IPS-11a (cell line): ENCODE measurements around the gene CD226.
"Not testable (repeated sequence)": the region's sequence is repeated elsewhere in the genome, so short reads cannot be mapped to it uniquely, and the experiment has no call there.

Source experiments
- H3K4me3 ChIP-seq: one replicate; pipeline ENCODE4 v1.5.1; 2013; ENCODE audit warnings: low read depth, low read length, control low read depth

CD226 gene

GRCh38 chr18:69876490-69876889, 71.2 kb downstream of the CD226 start:
- H3K4me3 ChIP-seq = no peak overlapping the region

- no peak overlapping the region for H3K4me3 ChIP-seq
These were observed 73.6 kb downstream of the CD226 start for GRCh38 chr18:69874058-69874457.

GRCh38 chr18:69872661-69873060, 75.0 kb downstream of the CD226 start:
- no peak overlapping the region for H3K4me3 ChIP-seq

DNA sequence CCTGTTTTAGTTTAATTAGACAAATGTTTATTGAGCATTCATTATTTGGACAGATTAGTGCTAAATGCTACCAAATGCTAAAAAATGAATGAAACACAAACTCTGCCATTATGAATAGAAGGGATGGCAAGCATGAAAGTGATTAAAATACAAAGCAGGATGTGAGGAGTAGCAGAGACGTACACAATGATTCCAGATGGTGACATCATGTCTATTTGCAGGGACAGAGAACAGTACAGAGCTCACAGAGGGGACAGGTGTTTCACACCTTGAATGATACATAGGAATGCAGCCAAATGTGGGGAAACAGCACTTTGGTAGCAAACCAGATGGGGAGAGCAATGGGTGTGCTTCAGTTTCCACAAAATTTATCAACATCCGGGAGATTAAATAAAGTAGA, 76.3 kb downstream of the CD226 start:
- no peak overlapping the region for H3K4me3 ChIP-seq

- H3K4me3 ChIP-seq = no peak overlapping the region
These were observed 76.9 kb downstream of the CD226 start for GRCh38 chr18:69870736-69871135.

DNA sequence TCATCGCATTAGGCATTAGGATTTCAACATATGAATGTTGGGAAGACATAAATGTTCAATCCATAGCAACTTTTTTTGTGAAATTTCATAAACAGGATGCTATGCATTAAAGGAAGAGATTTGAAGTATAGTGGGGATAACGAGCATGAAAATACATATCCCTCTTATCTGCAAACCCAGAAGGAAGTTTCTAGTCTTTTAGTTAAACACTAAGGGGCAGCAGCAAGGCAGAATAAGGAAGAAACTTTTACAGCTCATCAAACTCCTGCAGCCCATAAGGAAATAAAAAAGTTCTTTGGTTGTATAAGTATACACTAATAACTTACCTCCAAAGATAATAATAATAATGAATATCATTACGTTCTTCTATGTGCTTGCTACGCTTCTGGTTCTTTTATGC, 81.5 kb downstream of the CD226 start:
- no peak overlapping the region for H3K4me3 ChIP-seq

GRCh38 chr18:69865776-69866175, 81.9 kb downstream of the CD226 start:
- no peak overlapping the region for H3K4me3 ChIP-seq

- H3K4me3 ChIP-seq = not testable (repeated sequence)
These were observed 82.9 kb downstream of the CD226 start for GRCh38 chr18:69864802-69865201.

DNA sequence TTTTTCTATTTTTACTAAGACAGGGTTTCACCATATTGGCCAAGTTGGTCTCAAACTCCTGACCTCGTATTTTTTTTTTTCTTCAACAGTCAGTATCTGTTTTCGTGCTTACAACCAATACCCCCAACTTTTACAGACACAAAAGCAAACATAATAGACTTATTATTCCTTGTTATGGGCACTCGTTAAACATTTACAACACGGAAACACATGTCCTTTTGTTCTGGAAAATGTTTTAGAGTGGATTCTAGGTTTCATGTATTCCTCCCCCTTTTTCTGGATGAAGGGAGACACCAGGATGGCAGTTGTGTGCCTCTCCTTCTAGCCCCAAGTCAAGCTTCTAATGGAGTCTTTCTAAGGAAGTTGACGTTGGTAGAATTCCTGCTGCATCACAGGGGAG, 88.8 kb downstream of the CD226 start:
- H3K4me3 ChIP-seq = no peak overlapping the region

- H3K4me3 ChIP-seq = no peak overlapping the region
These were observed 93.2 kb downstream of the CD226 start for GRCh38 chr18:69854455-69854854.

GRCh38 chr18:69853051-69853450, 94.6 kb downstream of the CD226 start:
- H3K4me3 ChIP-seq = no peak overlapping the region

- H3K4me3 ChIP-seq = no peak overlapping the region
These were observed 101.8 kb downstream of the CD226 start for GRCh38 chr18:69845593-69846506.

GRCh38 chr18:69844656-69845055, 103.0 kb downstream of the CD226 start:
- H3K4me3 ChIP-seq = no peak overlapping the region

- H3K4me3 ChIP-seq = no peak overlapping the region
These were observed 104.7 kb downstream of the CD226 start for GRCh38 chr18:69843015-69843414.

- H3K4me3 ChIP-seq = no peak overlapping the region
These were observed 106.6 kb downstream of the CD226 start for GRCh38 chr18:69841117-69841516.

DNA sequence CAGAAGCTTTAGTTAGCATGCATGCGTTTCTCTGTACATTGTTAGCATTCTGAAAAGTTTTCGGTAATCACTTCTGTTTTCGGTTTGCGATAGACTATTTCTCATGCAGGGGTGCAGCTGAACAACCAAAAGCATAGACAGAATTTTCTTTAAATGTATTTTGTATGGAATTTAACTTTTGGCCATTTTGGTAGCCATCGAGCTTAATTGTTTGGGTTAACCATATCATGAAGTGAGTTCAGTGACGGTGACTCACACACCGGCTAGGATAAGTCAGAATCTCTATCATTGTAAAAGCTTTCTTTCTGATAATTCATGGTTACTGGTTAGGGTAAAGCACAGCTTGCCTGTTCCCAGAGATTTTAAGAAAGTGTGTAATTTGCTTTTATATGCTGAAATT, 107.2 kb downstream of the CD226 start:
- H3K4me3 ChIP-seq = no peak overlapping the region

DNA sequence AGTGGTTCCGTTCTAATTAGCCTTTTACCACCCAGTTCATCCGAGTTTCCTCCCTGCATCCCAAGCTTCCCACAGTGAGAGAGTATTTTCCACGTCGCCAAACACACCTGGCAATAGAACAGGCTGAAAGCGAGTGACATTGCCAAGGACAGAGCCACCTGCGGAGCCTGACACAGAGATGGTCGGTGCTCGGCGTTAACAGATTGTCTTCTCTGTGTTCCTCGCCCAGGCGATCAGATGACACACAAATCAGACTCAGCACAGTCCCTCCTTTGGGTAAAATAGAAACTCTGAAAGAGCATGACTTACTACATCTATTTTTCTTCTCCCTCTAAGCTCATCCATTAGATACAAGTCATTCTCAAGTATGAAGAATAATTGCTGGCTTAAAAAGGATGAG, 107.7 kb downstream of the CD226 start:
- H3K4me3 ChIP-seq = no peak overlapping the region

DNA sequence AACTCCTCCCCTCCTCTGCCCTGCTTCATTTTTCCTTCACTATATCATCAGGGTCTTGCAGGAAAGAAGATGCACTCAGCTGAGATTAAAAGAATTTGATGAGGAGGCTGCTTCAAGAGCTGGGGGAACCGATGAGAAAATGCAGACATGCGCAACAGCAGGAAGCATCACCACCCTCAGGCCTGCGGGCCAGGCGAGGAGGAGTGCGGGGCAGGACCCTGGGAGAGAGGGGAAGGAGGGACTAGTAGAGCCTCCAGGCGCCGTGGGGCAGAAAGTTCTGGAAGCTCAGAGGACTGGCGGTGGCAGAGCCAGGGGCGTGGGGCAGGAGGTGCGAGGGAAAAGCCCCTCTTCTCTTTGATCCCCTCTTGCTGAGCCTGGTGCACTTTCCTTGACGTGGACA, 108.2 kb downstream of the CD226 start:
- H3K4me3 ChIP-seq = no peak overlapping the region

- H3K4me3 ChIP-seq = no peak overlapping the region
These were observed 108.9 kb downstream of the CD226 start for GRCh38 chr18:69838620-69839411.

DNA sequence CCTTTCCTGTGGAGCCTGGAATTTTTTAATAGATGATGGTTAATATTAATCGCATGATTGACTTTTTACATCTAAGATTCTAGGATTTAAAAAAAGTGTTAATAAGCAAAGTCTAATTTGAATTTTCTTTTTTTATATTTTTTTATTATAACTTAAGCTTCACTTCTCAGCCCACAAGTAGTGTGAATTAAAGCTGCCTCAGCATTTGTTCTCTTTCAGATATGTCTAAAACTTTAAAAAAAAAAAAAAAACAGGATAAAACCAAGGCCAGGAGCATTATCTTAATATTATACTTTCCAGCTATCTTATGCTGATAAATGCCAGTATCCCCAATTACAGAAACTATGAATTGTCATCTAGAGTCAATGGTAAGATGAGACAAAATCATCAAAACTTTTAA, 109.7 kb downstream of the CD226 start:
- H3K4me3 ChIP-seq = no peak overlapping the region

DNA sequence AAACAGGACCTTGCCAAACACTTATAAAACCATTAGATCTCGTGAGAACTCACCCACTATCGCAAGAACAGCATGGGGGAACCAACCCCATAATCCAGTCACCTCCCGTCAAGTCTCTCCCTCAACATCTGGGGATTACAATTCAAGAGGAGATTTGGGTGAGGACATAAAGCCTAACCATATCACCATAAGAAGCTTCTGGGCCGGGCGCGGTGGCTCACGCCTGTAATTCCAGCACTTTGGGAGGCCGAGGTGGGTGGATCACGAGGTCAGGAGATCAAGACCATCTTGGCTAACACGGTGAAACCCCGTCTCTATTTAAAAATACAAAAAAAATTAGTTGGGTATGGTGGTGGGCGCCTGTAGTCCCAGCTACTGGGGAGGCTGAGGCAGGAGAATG, 112.7 kb downstream of the CD226 start:
- H3K4me3 ChIP-seq = not testable (repeated sequence)

GRCh38 chr18:69830189-69830588, 117.5 kb downstream of the CD226 start:
- H3K4me3 ChIP-seq = no peak overlapping the region
